SU-DHL-6 (cell line): ENCODE measurements around the gene RYR2.

ENCODE experiments used
- CTCF ChIP-seq: fragments of 200-600 bp; sonication (generic); IDR thresholded peaks from one replicate; pipeline ENCODE4 v1.5.1; 2017; ENCODE audit warnings: antibody characterized with exemption, mild to moderate bottlenecking, low read length, moderate library complexity; ENCODE audit not compliant: insufficient read depth, poor library complexity, severe bottlenecking
- EZH2phosphoT487 ChIP-seq: fragments of 200-600 bp; sonication (generic), shearing (Covaris generic); conservative IDR thresholded peaks from 2 replicates; pipeline ENCODE4 v1.6.1; 2018; ENCODE audit warnings: mild to moderate bottlenecking, antibody characterized with exemption, low read length, moderate library complexity, mixed read lengths

GRCh38 chr1:237383791-237384190 lies 341.8 kb downstream of the RYR2 start:
- no peak for TF ChIP-seq CTCF
- no peak for TF ChIP-seq EZH2phosphoT487
